Activated CD4-positive, alpha-beta T cell treated with anti-CD3 and anti-CD28 coated beads, Interleukin-2, amount 50 U/mL, for 1 hour (primary cell): ENCODE data around the gene PLXNA2.

Experiments used
- DNase-seq: peaks from one replicate; pipeline ENCODE4 v3.0.0-alpha.2; 2020

The PLXNA2 gene

DNA sequence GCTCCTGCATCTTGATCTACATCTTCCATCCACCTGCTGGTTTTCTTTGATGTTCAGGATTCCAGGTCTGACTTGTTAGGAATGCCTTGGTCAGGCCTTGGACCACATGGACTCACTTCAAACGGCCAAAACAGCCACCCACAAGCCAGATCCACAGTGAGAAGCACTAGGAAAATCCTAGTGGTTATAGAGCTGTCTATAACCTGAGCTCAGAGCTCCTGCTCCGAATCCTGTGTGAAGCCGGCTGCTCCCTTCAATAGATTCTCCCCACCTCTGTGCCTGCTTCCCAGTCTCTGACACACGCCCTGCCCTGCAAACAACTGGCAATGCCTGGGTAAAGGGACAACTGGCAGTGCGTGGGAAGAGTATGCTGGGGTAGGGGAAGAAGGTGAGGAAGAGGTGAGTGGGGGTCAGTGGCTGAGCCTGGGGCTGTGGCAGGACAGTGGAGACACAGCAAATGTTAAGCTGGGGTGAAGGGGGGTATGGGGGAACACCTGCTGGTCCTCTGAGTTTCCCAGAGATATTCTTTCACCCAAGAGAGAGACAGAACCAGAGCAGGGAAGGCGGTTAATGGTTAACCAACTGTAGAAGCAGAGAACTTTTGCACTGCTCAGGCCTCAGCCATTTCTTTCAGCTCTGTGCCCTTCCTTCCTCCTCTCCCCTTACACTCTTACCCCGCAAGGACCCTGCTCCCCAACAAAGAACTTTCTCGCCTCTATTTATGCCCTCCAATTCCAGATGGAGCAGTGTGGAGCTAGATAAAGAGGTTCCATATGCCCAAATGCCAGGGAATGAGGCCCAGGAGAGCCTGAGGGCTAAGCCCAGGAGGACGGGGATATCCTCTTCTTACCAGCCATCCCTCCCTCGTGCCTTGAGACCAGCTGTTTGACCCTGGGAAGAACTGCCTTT lies 4.5 kb downstream of the PLXNA2 start:
- DNase-seq, result no peak

- DNase-seq, result no peak
Measured at GRCh38 chr1:208238710-208239472, 5.3 kb downstream of the PLXNA2 start.

DNA sequence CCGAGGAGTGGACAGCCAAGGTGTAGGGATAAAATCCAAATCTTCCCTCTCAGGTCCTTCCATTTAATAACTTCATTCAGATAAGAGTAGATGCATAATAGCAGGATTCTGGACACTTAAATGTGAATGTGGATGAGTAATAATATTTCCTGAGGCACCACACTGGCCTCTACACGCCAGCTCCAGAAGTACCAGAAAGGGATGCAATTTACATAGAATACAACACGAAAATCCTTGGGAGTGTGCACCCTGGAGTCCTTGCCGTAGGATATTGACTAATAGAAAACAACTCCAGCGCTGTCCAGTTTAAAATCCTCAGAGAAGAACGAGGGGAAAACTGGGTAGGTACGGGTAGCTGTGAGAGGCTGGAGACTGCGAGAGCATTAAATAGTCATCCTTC lies 6.9 kb downstream of the PLXNA2 start:
- DNase-seq, result no peak

GRCh38 chr1:208235982-208236761 lies 8.0 kb downstream of the PLXNA2 start:
- DNase-seq, result no peak

DNA sequence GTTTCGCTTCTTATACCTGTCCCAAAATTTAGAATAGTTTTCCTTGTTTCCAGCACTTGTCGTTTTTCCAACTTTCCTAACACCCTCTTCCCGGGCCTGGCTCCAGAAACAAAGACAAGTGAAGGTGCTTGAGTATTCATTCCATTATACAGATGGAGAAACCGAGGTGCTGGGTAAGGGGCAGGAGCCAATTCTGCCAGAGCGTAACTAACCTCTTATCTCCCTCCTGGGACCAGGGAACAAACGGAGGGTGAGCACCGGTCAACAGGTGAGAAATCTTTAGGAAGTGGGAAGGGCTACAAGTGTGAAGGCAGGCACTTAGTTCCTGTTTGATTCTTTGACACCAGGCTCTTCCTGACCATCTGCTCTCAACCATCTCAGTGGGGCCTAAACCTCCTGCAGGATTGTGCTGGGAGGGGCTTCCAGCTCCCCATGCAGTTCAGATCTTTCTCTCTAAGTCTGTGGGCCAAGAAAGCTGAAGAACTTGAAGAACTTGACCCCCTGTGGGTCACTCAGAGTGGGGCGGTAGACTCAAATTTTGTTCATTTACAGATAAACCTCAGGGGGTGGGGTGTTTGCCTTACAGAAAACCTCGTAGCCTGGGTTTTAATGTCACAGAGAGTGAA lies 8.7 kb downstream of the PLXNA2 start:
- no peak for DNase-seq

- DNase-seq, result no peak
Measured at GRCh38 chr1:208234721-208235120, 9.5 kb downstream of the PLXNA2 start.

- no peak for DNase-seq
Measured at GRCh38 chr1:208233978-208234377, 10.2 kb downstream of the PLXNA2 start.

DNA sequence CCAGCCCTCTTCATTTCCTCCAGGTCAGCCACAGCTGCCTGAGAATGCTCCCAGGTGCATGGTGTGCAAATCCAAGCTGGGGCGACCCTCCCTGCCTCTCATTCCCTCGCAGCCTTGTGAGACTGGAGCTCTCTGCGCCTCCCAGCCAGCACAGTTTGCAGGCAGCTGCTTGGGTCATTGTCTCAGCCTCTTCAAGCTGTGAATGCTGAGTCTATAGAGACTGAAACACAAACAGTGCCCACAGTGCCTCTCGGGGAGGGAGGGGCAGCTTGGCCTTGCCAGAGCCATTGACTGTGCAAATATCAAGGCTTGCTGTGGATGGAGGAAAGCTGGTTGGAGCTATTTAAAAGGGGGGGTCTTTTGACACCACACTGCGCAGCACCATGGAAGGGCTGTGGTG lies 10.6 kb downstream of the PLXNA2 start:
- DNase-seq, result no peak

GRCh38 chr1:208232662-208233038 lies 11.5 kb downstream of the PLXNA2 start:
- DNase-seq, result no peak

- DNase-seq, result no peak
Measured at GRCh38 chr1:208231881-208232661, 12.1 kb downstream of the PLXNA2 start.

GRCh38 chr1:208230668-208231529 lies 13.3 kb downstream of the PLXNA2 start:
- DNase-seq, result no peak

- DNase-seq, result no peak
Measured at GRCh38 chr1:208228550-208228949, 15.6 kb downstream of the PLXNA2 start.

DNA sequence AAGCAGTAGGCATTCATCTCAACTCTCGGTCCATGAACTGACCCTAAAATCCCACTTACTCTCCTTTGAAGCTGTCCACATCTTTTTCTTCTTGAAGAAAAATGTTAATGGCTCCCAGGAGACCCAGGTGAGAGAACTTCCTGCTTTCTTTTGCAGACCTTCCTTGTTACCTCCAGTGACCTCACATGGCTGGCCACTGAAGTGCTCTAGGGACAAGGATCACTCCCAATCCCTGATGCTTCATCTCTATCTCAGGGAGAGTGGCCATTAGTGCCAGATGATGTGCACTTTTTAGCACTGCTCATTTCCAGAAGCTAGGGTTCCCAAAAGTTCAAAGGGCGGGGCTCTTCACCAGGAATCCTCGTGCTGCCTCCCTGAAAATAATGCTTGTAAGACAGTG lies 16.2 kb downstream of the PLXNA2 start:
- no peak for DNase-seq

DNA sequence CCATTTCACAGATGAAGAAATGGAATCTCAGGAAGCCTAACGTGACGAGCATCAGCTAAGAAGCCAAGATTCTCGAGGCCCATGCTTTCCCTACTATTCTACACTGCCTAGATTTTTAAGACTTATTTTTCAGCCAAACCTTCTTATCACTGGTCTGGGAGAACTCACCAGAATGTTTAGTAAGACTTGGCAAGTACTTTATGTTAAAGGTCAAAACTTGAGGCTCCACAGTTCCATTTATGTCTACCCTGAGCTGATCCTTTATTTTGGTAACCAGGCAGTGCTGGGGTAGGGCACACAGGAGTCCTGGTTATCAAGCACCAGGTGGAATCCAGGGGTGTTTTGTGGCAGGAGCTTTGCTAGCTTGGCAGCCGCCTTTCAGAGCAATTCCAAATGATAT lies 16.8 kb downstream of the PLXNA2 start:
- no peak for DNase-seq

DNA sequence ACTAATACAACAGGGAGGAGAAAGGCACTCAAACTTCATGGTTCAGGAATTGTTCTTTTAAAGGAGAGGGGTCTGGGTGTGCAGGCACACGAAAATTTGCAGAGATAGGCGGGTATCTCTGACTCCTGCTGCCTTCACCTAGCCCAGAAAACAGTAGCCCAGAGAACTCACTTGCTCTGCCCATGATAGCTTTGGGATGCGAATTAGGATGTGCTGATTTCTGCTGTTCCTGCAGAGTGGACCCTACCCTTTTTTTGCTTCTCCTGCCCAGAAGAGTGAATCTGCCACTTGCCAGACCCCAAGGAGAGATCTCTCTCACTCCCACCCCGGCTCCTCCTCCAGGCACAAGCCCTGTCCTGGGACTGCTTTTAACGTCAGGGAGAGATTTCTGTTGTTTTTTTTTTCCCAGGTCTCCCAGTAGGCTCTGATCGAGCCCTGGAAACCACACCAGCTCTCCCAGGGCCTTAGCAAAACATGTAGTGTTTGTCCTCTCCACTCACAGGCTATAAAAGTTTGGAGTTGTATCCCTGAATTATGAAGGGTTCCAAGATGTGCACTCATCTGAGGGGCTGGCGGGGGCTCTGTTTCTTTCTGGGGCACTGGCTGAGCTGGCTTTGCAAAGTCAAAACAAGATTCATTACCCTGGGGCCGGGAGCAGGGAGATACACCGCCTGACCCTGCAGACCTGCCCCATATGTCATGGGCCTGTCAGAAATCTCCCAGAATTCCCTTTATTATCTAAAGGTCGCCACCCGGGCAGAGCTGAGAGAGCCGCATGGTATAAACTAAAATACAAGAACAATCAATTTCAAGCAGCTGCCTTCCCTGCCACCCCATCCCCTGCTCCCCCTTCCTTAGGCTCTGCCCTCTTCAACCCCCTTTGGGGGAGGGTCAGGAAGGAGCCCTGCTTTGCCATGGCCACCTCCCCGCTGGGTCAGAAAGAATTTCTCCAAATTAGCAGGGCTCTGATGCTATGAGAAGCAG lies 17.9 kb downstream of the PLXNA2 start:
- DNase-seq, result no peak

- DNase-seq, result no peak
Measured at GRCh38 chr1:208224192-208224713, 19.9 kb downstream of the PLXNA2 start.

GRCh38 chr1:208223136-208223535 lies 21.0 kb downstream of the PLXNA2 start:
- DNase-seq, result no peak

DNA sequence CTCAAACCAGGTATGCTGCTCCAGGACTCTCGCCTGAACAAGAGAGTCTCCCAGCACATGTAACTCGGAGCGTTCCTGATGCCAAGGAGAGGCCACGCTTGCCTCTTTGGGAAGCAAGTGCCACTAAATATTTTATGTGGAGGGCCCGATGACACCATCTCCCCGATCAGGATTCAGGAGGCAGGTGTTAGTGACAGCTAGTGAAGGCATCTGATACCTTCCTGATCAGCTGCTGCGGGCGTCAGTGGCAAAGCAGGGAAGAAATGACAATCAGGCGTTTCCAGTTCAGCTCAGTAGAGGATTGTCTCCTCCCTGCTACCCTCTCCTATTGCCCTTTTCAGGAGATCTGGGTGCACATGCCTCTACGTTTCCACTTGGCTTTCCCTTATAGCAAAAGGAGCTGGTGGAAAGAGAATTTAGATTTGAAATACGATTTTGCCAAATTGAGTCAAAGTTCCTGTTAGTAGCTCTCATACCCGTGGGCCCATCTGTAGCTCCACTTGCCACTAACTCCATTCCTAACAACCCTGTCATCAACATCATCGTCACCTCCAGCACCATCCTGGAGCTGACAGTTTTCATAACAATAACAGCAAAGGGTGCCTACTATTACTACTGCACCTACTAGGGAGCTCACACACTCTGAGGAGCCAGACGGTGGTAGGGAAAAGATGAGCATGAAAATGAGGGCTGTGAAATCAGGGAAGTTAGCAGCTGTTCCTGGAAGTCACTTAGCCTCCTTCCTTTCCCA lies 21.6 kb downstream of the PLXNA2 start:
- DNase-seq, result no peak

DNA sequence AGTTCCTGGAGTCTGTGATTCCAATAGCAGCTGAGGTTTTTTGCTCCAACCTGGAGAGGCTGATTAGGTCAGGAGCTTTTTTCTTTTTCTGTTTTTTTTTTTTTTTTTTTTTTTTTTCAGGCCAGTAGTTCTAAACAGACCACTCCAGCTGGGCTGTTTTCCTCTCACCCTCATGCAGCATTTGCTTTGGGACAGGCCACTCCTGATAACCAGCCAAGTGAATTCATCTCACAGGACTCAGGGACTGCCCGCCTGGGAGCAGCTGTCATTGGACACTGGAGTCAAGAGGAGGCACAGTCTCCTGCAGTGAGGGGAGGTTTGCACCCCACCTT lies 22.9 kb downstream of the PLXNA2 start:
- DNase-seq, result no peak
